MM.1S (cell line): ENCODE results near the gene TTC1.

Experiments used
- CTCF ChIP-seq: fragments of 300-600 bp; sonication (generic); IDR thresholded peaks from 2 replicates; pipeline ENCODE4 v1.5.1; 2016; ENCODE audit warnings: antibody characterized with exemption, low read length, mixed read lengths
- EZH2 ChIP-seq: fragments of 300-600 bp; sonication (generic); optimal IDR thresholded peaks from 2 replicates; pipeline ENCODE3; 2017; ENCODE audit warnings: low read depth, mild to moderate bottlenecking, antibody characterized with exemption, low read length, mixed read lengths

GRCh38 chr5:160030631-160031377, 21.9 kb downstream of the TTC1 start:
- no peak for TF ChIP-seq CTCF
- no peak for TF ChIP-seq EZH2
